ENCODE results near the gene NRG4.

The NRG4 gene

GRCh38 chr15:75947092-75947491 lies 65.1 kb downstream of the NRG4 start:
- no peak for TF ChIP-seq CTCF (IDR thresholded peaks at IDR 0.05; ENCODE audit: low read depth, low read length)
- H3K4me3 ChIP-seq (replicated peaks in 1 of 2; ENCODE audit: low read depth in 2 of 2, low read length in 2 of 2): no peak overlapping the region
- peak; percentile 43 to 78 for DNase-seq (ENCODE audit: low read depth in 2 of 2)

GRCh38 chr15:75945953-75946352 lies 66.3 kb downstream of the NRG4 start:
- no peak for TF ChIP-seq CTCF (IDR thresholded peaks at IDR 0.05; ENCODE audit: low read depth, low read length)
- peak; percentile 27 to 51 for DNase-seq (ENCODE audit: low read depth in 2 of 2)

GRCh38 chr15:75943713-75944215 lies 68.5 kb downstream of the NRG4 start:
- no peak for TF ChIP-seq CTCF (IDR thresholded peaks at IDR 0.05; ENCODE audit: low read depth, low read length)
- no peak overlapping the region for H3K4me3 ChIP-seq (replicated peaks in 1 of 2; ENCODE audit: low read depth in 2 of 2, low read length in 2 of 2)
- peak in 1 of 2 donors; percentile 18 for DNase-seq (ENCODE audit: low read depth in 2 of 2)

More at GRCh38 chr15:75945953-75946352, 66.3 kb downstream of the NRG4 start:
- no peak overlapping the region for H3K4me3 ChIP-seq (replicated peaks in 1 of 2; ENCODE audit: low read depth in 2 of 2, low read length in 2 of 2)

GRCh38 chr15:75943246-75943645 lies 69.0 kb downstream of the NRG4 start:
- no peak overlapping the region for H3K4me3 ChIP-seq (replicated peaks in 1 of 2; ENCODE audit: low read depth in 2 of 2, low read length in 2 of 2)
- no peak for DNase-seq (ENCODE audit: low read depth in 2 of 2)
- no peak for TF ChIP-seq CTCF (IDR thresholded peaks at IDR 0.05; ENCODE audit: low read depth, low read length)

GRCh38 chr15:75942464-75942863 lies 69.8 kb downstream of the NRG4 start:
- DNase-seq (ENCODE audit: low read depth in 2 of 2): no peak
- H3K4me3 ChIP-seq (replicated peaks in 1 of 2; ENCODE audit: low read depth in 2 of 2, low read length in 2 of 2): no peak overlapping the region
- TF ChIP-seq CTCF (IDR thresholded peaks at IDR 0.05; ENCODE audit: low read depth, low read length): no peak

GRCh38 chr15:75930866-75931265 lies 81.4 kb downstream of the NRG4 start:
- no peak overlapping the region for H3K4me3 ChIP-seq (replicated peaks in 1 of 2; ENCODE audit: low read depth in 2 of 2, low read length in 2 of 2)
- no peak for TF ChIP-seq CTCF (IDR thresholded peaks at IDR 0.05; ENCODE audit: low read depth, low read length)
- DNase-seq (ENCODE audit: low read depth in 2 of 2): peak in 1 of 2 donors; percentile 29
